Measurements from ENCODE around the gene CAPN13. TPM values are rescaled to one million over a fixed set of nuclear protein-coding genes. Genes with fewer than 3 reads are reported as not detected.

CAPN13 gene
- total RNA-seq, 2 experiments from 2014 or later, result not detected

- DNase-seq (no peak), ATAC-seq (no peak)
- Mint-ChIP-seq H3K9me3 (no peaks in the 10 kb centered on the region), H3K36me3 (ENCODE audit: low read depth) (no peaks in the 10 kb centered on the region), H3K27ac (no peak overlapping the region), H3K4me3 (no peak overlapping the region), H3K4me1 (ENCODE audit: low read depth) (no peaks in the 10 kb centered on the region), H3K27me3 (peaks cover 17% of the 10 kb centered on the region)
- ChIA-PET POLR2A (no interaction called here), CTCF (no interaction called here)
- intact Hi-C loops (cut with micrococcal nuclease), result no loop called here
- TF ChIP-seq CTCF (IDR thresholded peaks at IDR 0.05), result no peak
Observed at GRCh38 chr2:30808695-30809094, 1.4 kb upstream of the CAPN13 start.

- Mint-ChIP-seq H3K9me3 (no peaks in the 10 kb centered on the region), H3K4me3 (no peak overlapping the region), H3K36me3 (ENCODE audit: low read depth) (no peaks in the 10 kb centered on the region), H3K27me3 (no peaks in the 10 kb centered on the region), H3K4me1 (ENCODE audit: low read depth) (peaks cover 9% of the 10 kb centered on the region), H3K27ac (no peak overlapping the region)
- ChIA-PET POLR2A (no interaction called here), CTCF (no interaction called here)
- DNase-seq (no peak), ATAC-seq (no peak)
- TF ChIP-seq CTCF (IDR thresholded peaks at IDR 0.05), result no peak
- intact Hi-C loops (cut with micrococcal nuclease), result no loop called here
Observed at GRCh38 chr2:30803281-30803680, 4.0 kb downstream of the CAPN13 start.

GRCh38 chr2:30802611-30803010 lies 4.6 kb downstream of the CAPN13 start:
- no peak overlapping the region for H3K27ac Mint-ChIP-seq
- H3K36me3 Mint-ChIP-seq (ENCODE audit: low read depth), result no peaks in the 10 kb centered on the region
- DNase-seq, result no peak
- H3K4me1 Mint-ChIP-seq (ENCODE audit: low read depth), result peaks cover 10% of the 10 kb centered on the region
- no peak overlapping the region for H3K4me3 Mint-ChIP-seq
- ATAC-seq, result no peak
- no peaks in the 10 kb centered on the region for H3K27me3 Mint-ChIP-seq
- no peak for TF ChIP-seq CTCF (IDR thresholded peaks at IDR 0.05)
- CTCF ChIA-PET, result no interaction called here
- intact Hi-C loops (cut with micrococcal nuclease), result no loop called here
- no peaks in the 10 kb centered on the region for H3K9me3 Mint-ChIP-seq
- POLR2A ChIA-PET, result no interaction called here

GRCh38 chr2:30801821-30802455 lies 5.3 kb downstream of the CAPN13 start:
- no peak overlapping the region for H3K27ac Mint-ChIP-seq
- no peaks in the 10 kb centered on the region for H3K9me3 Mint-ChIP-seq
- POLR2A ChIA-PET, result interaction anchor here (0.6 kb wide), 1 partner anchor 40 kb away, joined by 3 read pairs; no protein-coding TSS in a partner anchor
- ATAC-seq (no peak), DNase-seq (no peak)
- H3K4me1 Mint-ChIP-seq (ENCODE audit: low read depth), result peaks cover 10% of the 10 kb centered on the region
- H3K4me3 Mint-ChIP-seq, result no peak overlapping the region
- CTCF ChIA-PET, result no interaction called here
- no peak for TF ChIP-seq CTCF (IDR thresholded peaks at IDR 0.05)
- H3K27me3 Mint-ChIP-seq, result no peaks in the 10 kb centered on the region
- no peaks in the 10 kb centered on the region for H3K36me3 Mint-ChIP-seq (ENCODE audit: low read depth)
- intact Hi-C loops (cut with micrococcal nuclease), result no loop called here

GRCh38 chr2:30800159-30800558 lies 7.1 kb downstream of the CAPN13 start:
- H3K4me3 Mint-ChIP-seq, result no peak overlapping the region
- H3K4me1 Mint-ChIP-seq (ENCODE audit: low read depth), result peaks cover 10% of the 10 kb centered on the region
- CTCF ChIA-PET, result interaction anchor here (1.4 kb wide), 1 partner anchor 86 kb away, joined by 3 read pairs; no protein-coding TSS in a partner anchor
- POLR2A ChIA-PET, result no interaction called here
- intact Hi-C loops (cut with micrococcal nuclease), result no loop called here
- no peaks in the 10 kb centered on the region for H3K27me3 Mint-ChIP-seq
- no peaks in the 10 kb centered on the region for H3K36me3 Mint-ChIP-seq (ENCODE audit: low read depth)
- TF ChIP-seq CTCF (IDR thresholded peaks at IDR 0.05), result no peak
- no peak overlapping the region for H3K27ac Mint-ChIP-seq
- ATAC-seq (no peak), DNase-seq (no peak)
- no peaks in the 10 kb centered on the region for H3K9me3 Mint-ChIP-seq
